A549 (cell line): ENCODE data around the gene TRERF1. TPM values are rescaled to one million over a fixed set of nuclear protein-coding genes. Genes with fewer than 3 reads are reported as not detected.
A peak's percentile ranks its signal among the peaks of the same experiment; 100 is the strongest.

Experiments
- ATAC-seq, 2 experiments: fragments of 200-7000 bp in 1 of 2; fragments of >200 bp in 1 of 2; cut with Nextera tagmentation in 1 of 2; cut with Tn5 transposase in 1 of 2; 3 replicates each; pipeline versions ENCODE4 v1.8.0 to v1.9.1; 2018 to 2020; ENCODE audit warnings: mild to moderate bottlenecking in 1 of 2, moderate library complexity in 1 of 2
- CTCF ChIA-PET: fragments of 300-600 bp; sonication (Branson Sonifier 250); formaldehyde crosslinking; extraction: SDS; loops from one replicate; lab custom pipeline; 2021; ENCODE audit warnings: antibody characterized with exemption, inconsistent platforms; lab: Yijun Ruan, JAX
- POLR2A ChIA-PET: fragments of 350-600 bp; formaldehyde crosslinking; extraction: SDS; loops from one replicate; lab custom pipeline; 2021; ENCODE audit warnings: antibody characterized with exemption, inconsistent platforms; lab: Yijun Ruan, JAX
- DNase-seq, 2 experiments: peaks; one replicate each; pipeline versions ENCODE4 v3.0.0 to v3.0.0-alpha.2; 2011 to 2016; ENCODE audit warnings: low read depth in 1 of 2, low spot score in 1 of 2
- FAIRE-seq: peaks from 2 replicates; lab custom pipeline; 2011; peaks lifted over from hg19 to GRCh38; lab: Jason Lieb, UNC
- H3K27ac ChIP-seq, 2 experiments: fragments of >200 bp; sonication (Bioruptor Twin); formaldehyde crosslinking; 3 replicates each; pipeline ENCODE4 v1.5.1; 2016 to 2017
- H3K4me1 ChIP-seq: fragments of >200 bp; sonication (Bioruptor Twin); formaldehyde crosslinking; 3 replicates; pipeline ENCODE4 v1.6.1; 2016
- H3K4me2 ChIP-seq: fragments of >200 bp; sonication (Bioruptor Twin); formaldehyde crosslinking; 3 replicates; pipeline ENCODE4 v1.6.1; 2016
- H3K4me3 ChIP-seq: fragments of >200 bp; sonication (Bioruptor Twin); formaldehyde crosslinking; 3 replicates; pipeline ENCODE4 v1.5.1; 2016
- H3K9me3 ChIP-seq: fragments of >200 bp; sonication (Bioruptor Twin); formaldehyde crosslinking; 3 replicates; pipeline ENCODE4 v1.6.1; 2016
- ATOH8 ChIP-seq: fragments of 250-450 bp; sonication (Bioruptor Pico); IDR thresholded peaks from 2 replicates; pipeline ENCODE4 v1.5.0; 2020; ENCODE audit warnings: low read depth, mild to moderate bottlenecking, moderate library complexity
- CBX2 ChIP-seq: fragments of 200-600 bp; sonication (generic); IDR thresholded peaks from 2 replicates; pipeline ENCODE4 v1.6.1; 2016; ENCODE audit warnings: low read depth, mild to moderate bottlenecking, borderline replicate concordance
- CBX8 ChIP-seq: fragments of 200-600 bp; sonication (generic); IDR thresholded peaks from 2 replicates; pipeline ENCODE4 v1.6.1; 2016
- CTCF ChIP-seq: fragments of >200 bp; sonication (Bioruptor Twin); formaldehyde crosslinking; IDR thresholded peaks from 3 replicates; pipeline ENCODE4 v1.5.1; 2016
- E2F6 ChIP-seq: IDR thresholded peaks from 2 replicates; pipeline ENCODE4 v1.6.1; 2012; ENCODE audit warnings: low read depth, borderline replicate concordance
- ELK1 ChIP-seq: fragments of 150-350 bp; IDR thresholded peaks from 2 replicates; pipeline ENCODE4 v1.6.1; 2014; ENCODE audit warnings: low read depth, mild to moderate bottlenecking, low read length
- EP300 ChIP-seq, 2 experiments: fragments of >200 bp; sonication (Bioruptor Twin); formaldehyde crosslinking; IDR thresholded peaks; 2 replicates in 1 of 2; 3 replicates in 1 of 2; pipeline ENCODE4 v1.6.1; 2016 to 2017
- FOSL2 ChIP-seq, 2 experiments: fragments of 450-650 bp in 1 of 2; fragments of >200 bp in 1 of 2; sonication (Bioruptor Twin) in 1 of 2; formaldehyde crosslinking; IDR thresholded peaks; 2 replicates each; pipeline versions ENCODE4 v1.5.0 to v1.6.1; 2016 to 2020; ENCODE audit warnings: mild to moderate bottlenecking in 1 of 2, moderate library complexity in 1 of 2
- FOXS1 ChIP-seq: fragments of 250-450 bp; sonication (Bioruptor Pico); IDR thresholded peaks from 2 replicates; pipeline ENCODE4 v1.5.0; 2020; ENCODE audit warnings: mild to moderate bottlenecking, moderate library complexity
- HMGXB4 ChIP-seq: fragments of 250-450 bp; sonication (Bioruptor Pico); IDR thresholded peaks from 2 replicates; pipeline ENCODE4 v1.5.0; 2021; ENCODE audit warnings: mild to moderate bottlenecking, moderate library complexity, borderline replicate concordance
- HOXB5 ChIP-seq: fragments of 250-450 bp; sonication (Bioruptor Pico); IDR thresholded peaks from 2 replicates; pipeline ENCODE4 v1.5.0; 2020; ENCODE audit warnings: mild to moderate bottlenecking, moderate library complexity
- JUN ChIP-seq, 2 experiments: fragments of >200 bp; sonication (Bioruptor Twin); formaldehyde crosslinking; IDR thresholded peaks; 2 replicates in 1 of 2; 3 replicates in 1 of 2; pipeline ENCODE4 v1.6.1; 2016 to 2017
- KDM5A ChIP-seq: fragments of 200-600 bp; sonication (generic); IDR thresholded peaks from 2 replicates; pipeline ENCODE4 v1.6.1; 2016; ENCODE audit warnings: antibody characterized with exemption, mild to moderate bottlenecking
- MAFK ChIP-seq: fragments of 450-650 bp; IDR thresholded peaks from 2 replicates; pipeline ENCODE4 v1.6.1; 2014; ENCODE audit not compliant: partially characterized antibody
- MAZ ChIP-seq: fragments of 150-350 bp; IDR thresholded peaks from 2 replicates; pipeline ENCODE4 v1.6.1; 2014; ENCODE audit warnings: antibody characterized with exemption, low read depth, low read length, borderline replicate concordance
- MYC ChIP-seq: IDR thresholded peaks from 2 replicates; pipeline ENCODE4 v1.6.1; 2012; ENCODE audit warnings: mild to moderate bottlenecking, inconsistent platforms, low read length, improper control_type of control experiment, borderline replicate concordance
- POLR2AphosphoS2 ChIP-seq: conservative IDR thresholded peaks from 2 replicates; pipeline ENCODE4 v1.6.1; 2012; ENCODE audit warnings: low read length, improper control_type of control experiment, inconsistent platforms
- RARB ChIP-seq: fragments of 250-450 bp; sonication (Bioruptor Pico); IDR thresholded peaks from 2 replicates; pipeline ENCODE4 v1.8.0; 2021; ENCODE audit warnings: mild to moderate bottlenecking, moderate library complexity
- RCOR1 ChIP-seq: fragments of 150-350 bp; IDR thresholded peaks from 2 replicates; pipeline ENCODE4 v1.6.1; 2014; ENCODE audit warnings: antibody characterized with exemption, low read length, low read depth
- REST ChIP-seq: fragments of 200-600 bp; sonication (generic); IDR thresholded peaks from 2 replicates; pipeline ENCODE4 v1.6.1; 2016; ENCODE audit warnings: antibody characterized with exemption, mild to moderate bottlenecking, moderate library complexity
- SMC3 ChIP-seq: fragments of >200 bp; sonication (Bioruptor Twin); formaldehyde crosslinking; IDR thresholded peaks from 3 replicates; pipeline ENCODE4 v1.6.1; 2018; ENCODE audit warnings: inconsistent platforms
- TFCP2L1 ChIP-seq: fragments of 250-450 bp; sonication (Bioruptor Pico); IDR thresholded peaks from 2 replicates; pipeline ENCODE4 v1.5.0; 2021; ENCODE audit warnings: mild to moderate bottlenecking
- ZC3H11A ChIP-seq: fragments of 450-650 bp; IDR thresholded peaks from 2 replicates; pipeline ENCODE4 v1.6.1; 2014; ENCODE audit warnings: antibody characterized with exemption, mild to moderate bottlenecking
- WGBS: methylation state at CpG from one replicate; pipeline ENCODE4 v1.1.6; 2017; ENCODE audit errors: missing lambda C conversion rate; 5-methylcytosine and 5-hydroxymethylcytosine counted together
- polyA plus RNA-seq, 4 experiments: library from polyadenylated mRNA; depleted of rRNA in 3 of 4; stranded (reverse); fragments of >200 nt; fragmentation: RNase III in 1 of 4; extraction: RNeasy Plus Mini Kit Qiagen cat#74134 plus additional on column Dnase treatment in 1 of 4; gene quantifications; 2 replicates in 3 of 4; 3 replicates in 1 of 4; pipeline ENCODE4 v1.2.3, GENCODE V29; 2011 to 2017

TRERF1 gene
- polyA plus RNA-seq, 2 of the 4 experiments (the other 2 are of a cell fraction), result 2.4 to 3.5 TPM

- FAIRE-seq (no peak), ATAC-seq (no peak)
- Histone ChIP-seq H3K4me3 (no peak overlapping the region), H3K4me2 (no peak overlapping the region), H3K4me1 (peaks cover 21% of the 10 kb centered on the region), H3K9me3 (no peaks in the 10 kb centered on the region)
- 81% methylated on average over 12 of the region's 12 CpGs for WGBS
- POLR2A ChIA-PET, result no interaction called here
- TF ChIP-seq REST (no peak), CTCF (no peak), HMGXB4 (no peak), CBX2 (no peak), RCOR1 (no peak), MAFK (peak; percentile 7)
- TF ChIP-seq, all 56 proteins: peak for 1
- peak in 1 of 2 experiments; percentile 25 for DNase-seq
- no peak overlapping the region for H3K27ac ChIP-seq
- CTCF ChIA-PET, result no interaction called here
Measured at GRCh38 chr6:42352856-42353564, 98.7 kb downstream of the TRERF1 start.

GRCh38 chr6:42350911-42351310, 100.8 kb downstream of the TRERF1 start:
- whole genome bisulfite sequencing, result 96% methylated on average over 3 of the region's 3 CpGs
- Histone ChIP-seq H3K4me2 (no peak overlapping the region), H3K4me3 (no peak overlapping the region), H3K9me3 (no peaks in the 10 kb centered on the region), H3K27ac (no peak overlapping the region), H3K4me1 (peaks cover 14% of the 10 kb centered on the region; the same call in 2 of the 3 replicates)
- TF ChIP-seq EP300 (IDR thresholded peaks at IDR 0.05), result no peak
- no peak for TF ChIP-seq MAZ
- TF ChIP-seq JUN (IDR thresholded peaks at IDR 0.05), result no peak
- no peak for TF ChIP-seq TFCP2L1 (CRISPR knock-in tag)
- no peak for TF ChIP-seq ELK1
- no peak for TF ChIP-seq HOXB5 (CRISPR knock-in tag)
- TF ChIP-seq KDM5A, result no peak
- no peak for TF ChIP-seq CBX8
- TF ChIP-seq FOXS1 (CRISPR knock-in tag), result no peak
- no peak for TF ChIP-seq HMGXB4
- TF ChIP-seq ZC3H11A, result no peak
- TF ChIP-seq FOSL2 (IDR thresholded peaks at IDR 0.05), result no peak
- TF ChIP-seq FOSL2 (CRISPR knock-in tag; IDR thresholded peaks at IDR 0.05), result no peak
- TF ChIP-seq MYC, result no peak
- TF ChIP-seq ATOH8 (CRISPR knock-in tag), result no peak
- no peak for TF ChIP-seq E2F6
- TF ChIP-seq SMC3, result no peak
- TF ChIP-seq POLR2AphosphoS2, result no peak
- no peak for TF ChIP-seq RARB
- FAIRE-seq, result no peak
- ChIA-PET CTCF (no interaction called here), POLR2A (no interaction called here)
- no peak for ATAC-seq
- no peak for DNase-seq
